CD4-positive, alpha-beta T cell (primary cell): ENCODE data around the gene DKK3. TPM values are rescaled to one million over a fixed set of nuclear protein-coding genes. Genes with fewer than 3 reads are reported as not detected.

Experiments
- ATAC-seq: fragments of 200-7000 bp; cut with Tn5 transposase; one replicate; pipeline ENCODE4 v1.10.0; 2022; ENCODE audit warnings: mild to moderate bottlenecking; ENCODE audit not compliant: poor library complexity
- CTCF ChIA-PET: fragments of 350-600 bp; sonication (Branson Sonifier 250); formaldehyde crosslinking; loops from one replicate; lab custom pipeline; 2021; ENCODE audit warnings: antibody characterized with exemption, inconsistent platforms; lab: Charles Lee
- POLR2A ChIA-PET: fragments of 350-600 bp; sonication (Branson Sonifier 250); formaldehyde crosslinking; loops from one replicate; lab custom pipeline; 2021; ENCODE audit warnings: antibody characterized with exemption, inconsistent platforms; lab: Charles Lee
- DNase-seq, 14 experiments: peaks; one replicate each; pipeline ENCODE4 v3.0.0-alpha.2; 2013 to 2020; ENCODE audit warnings: mixed read lengths in 2 of 14
- H3K27ac ChIP-seq, 2 donors: one replicate each; pipeline versions ENCODE4 v1.5.1 to v1.7.0; 2013; ENCODE audit warnings: low read length in 2 of 2, low read depth in 1 of 2, mild to moderate bottlenecking in 1 of 2
- H3K27me3 ChIP-seq, 2 experiments: 1 replicate in 1 of 2; 2 replicates in 1 of 2; pipeline versions ENCODE4 v1.6.1 to v1.7.0; 2013; ENCODE audit warnings: low read length in 2 of 2, control low read depth in 1 of 2, mild to moderate bottlenecking in 1 of 2, moderate library complexity in 1 of 2; ENCODE audit not compliant: insufficient read depth in 2 of 2, control insufficient read depth in 1 of 2
- H3K36me3 ChIP-seq: one replicate; pipeline ENCODE4 v1.6.1; 2013; ENCODE audit warnings: low read length, control low read depth; ENCODE audit not compliant: insufficient read depth
- H3K4me1 ChIP-seq: one replicate; pipeline ENCODE4 v1.6.1; 2013; ENCODE audit warnings: low read length, control low read depth; ENCODE audit not compliant: insufficient read depth
- H3K4me3 ChIP-seq: one replicate; pipeline ENCODE4 v1.5.1; 2013; ENCODE audit warnings: mild to moderate bottlenecking, low read length, moderate library complexity
- H3K9me3 ChIP-seq, 2 experiments: 1 replicate in 1 of 2; 2 replicates in 1 of 2; pipeline versions ENCODE4 v1.6.1 to v1.7.0; 2013; ENCODE audit warnings: low read length in 2 of 2, mild to moderate bottlenecking in 2 of 2, control low read depth in 1 of 2, moderate library complexity in 1 of 2; ENCODE audit not compliant: control insufficient read depth in 1 of 2, insufficient read depth in 1 of 2
- H3K27ac Mint-ChIP-seq: one replicate; pipeline ENCODE4 v1.8.0; 2020; ENCODE audit warnings: mixed read lengths
- H3K27me3 Mint-ChIP-seq: one replicate; pipeline ENCODE4 v1.8.0; 2021; ENCODE audit warnings: mixed read lengths
- H3K36me3 Mint-ChIP-seq: one replicate; pipeline ENCODE4 v1.8.0; 2021; ENCODE audit warnings: low read depth, mixed read lengths
- H3K4me1 Mint-ChIP-seq: one replicate; pipeline ENCODE4 v1.8.0; 2021; ENCODE audit warnings: low read depth, mixed read lengths
- H3K4me3 Mint-ChIP-seq: one replicate; pipeline ENCODE4 v1.8.0; 2020; ENCODE audit warnings: mild to moderate bottlenecking, mixed read lengths
- H3K9me3 Mint-ChIP-seq: one replicate; pipeline ENCODE4 v1.8.0; 2020; ENCODE audit warnings: mixed read lengths
- intact Hi-C, 2 experiments: fragments of 100-400 bp; cut with DNase I in 1 of 2; cut with micrococcal nuclease in 1 of 2; formaldehyde crosslinking; loops; one replicate each; pipeline versions ENCODE4 v1.15.1 to v1.9.0; 2023 to 2025; cut with DNase I, micrococcal nuclease
- total RNA-seq, 174 experiments: library from RNA in 2 of 174; stranded (reverse) in 2 of 174; gene quantifications; one replicate each; pipeline ENCODE4 v1.2.3 and lab custom pipeline; 2021 to 2026
- TF ChIP-seq, protein P1 (sequence below): fragments of 200-600 bp; IDR thresholded peaks from one replicate; pipeline ENCODE4 v1.8.0; 2022; ENCODE audit warnings: antibody characterized with exemption, mild to moderate bottlenecking

Gene DKK3
- total RNA-seq, 2 experiments from 2014 or later: 0.61 to 0.71 TPM

DNA sequence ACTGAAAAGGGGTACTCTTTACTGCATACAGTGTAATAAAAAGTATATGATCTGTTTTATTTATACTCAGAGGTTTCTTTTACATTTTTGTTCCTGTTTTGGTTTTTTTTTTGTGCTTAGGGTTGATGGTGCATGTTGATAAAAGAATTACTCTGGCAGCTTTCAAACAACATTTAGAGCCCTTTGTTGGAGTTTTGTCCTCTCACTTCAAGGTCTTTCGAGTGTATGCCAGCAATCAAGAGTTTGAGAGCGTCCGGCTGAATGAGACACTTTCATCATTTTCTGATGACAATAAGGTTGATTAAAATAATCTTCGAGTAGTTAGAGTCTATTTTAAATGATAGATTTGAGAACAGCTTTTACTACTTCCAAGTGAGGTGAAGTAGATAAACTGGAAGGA lies 60.6 kb downstream of the DKK3 start:
- H3K27me3 ChIP-seq: no peaks in the 10 kb centered on the region
- POLR2A ChIA-PET: interaction anchor here (0.6 kb wide), 1 partner anchor 206 kb away, joined by 3 read pairs; no protein-coding TSS in a partner anchor
- CTCF ChIA-PET: interaction anchor here (1.5 kb wide), 1 partner anchor 16 kb away, joined by 5 read pairs; no protein-coding TSS in a partner anchor
- DNase-seq (no peak), ATAC-seq (no peak)
- no peaks in the 10 kb centered on the region for H3K9me3 ChIP-seq
- no peak overlapping the region for H3K27ac ChIP-seq
- no peak overlapping the region for H3K4me3 Mint-ChIP-seq
- TF ChIP-seq, protein P1, sequence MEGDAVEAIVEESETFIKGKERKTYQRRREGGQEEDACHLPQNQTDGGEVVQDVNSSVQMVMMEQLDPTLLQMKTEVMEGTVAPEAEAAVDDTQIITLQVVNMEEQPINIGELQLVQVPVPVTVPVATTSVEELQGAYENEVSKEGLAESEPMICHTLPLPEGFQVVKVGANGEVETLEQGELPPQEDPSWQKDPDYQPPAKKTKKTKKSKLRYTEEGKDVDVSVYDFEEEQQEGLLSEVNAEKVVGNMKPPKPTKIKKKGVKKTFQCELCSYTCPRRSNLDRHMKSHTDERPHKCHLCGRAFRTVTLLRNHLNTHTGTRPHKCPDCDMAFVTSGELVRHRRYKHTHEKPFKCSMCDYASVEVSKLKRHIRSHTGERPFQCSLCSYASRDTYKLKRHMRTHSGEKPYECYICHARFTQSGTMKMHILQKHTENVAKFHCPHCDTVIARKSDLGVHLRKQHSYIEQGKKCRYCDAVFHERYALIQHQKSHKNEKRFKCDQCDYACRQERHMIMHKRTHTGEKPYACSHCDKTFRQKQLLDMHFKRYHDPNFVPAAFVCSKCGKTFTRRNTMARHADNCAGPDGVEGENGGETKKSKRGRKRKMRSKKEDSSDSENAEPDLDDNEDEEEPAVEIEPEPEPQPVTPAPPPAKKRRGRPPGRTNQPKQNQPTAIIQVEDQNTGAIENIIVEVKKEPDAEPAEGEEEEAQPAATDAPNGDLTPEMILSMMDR: no peak
- no peaks in the 10 kb centered on the region for H3K27me3 Mint-ChIP-seq
- H3K4me1 ChIP-seq: no peaks in the 10 kb centered on the region
- intact Hi-C loops: no loop called here
- H3K9me3 Mint-ChIP-seq: no peaks in the 10 kb centered on the region
- peaks cover 67% of the 10 kb centered on the region for H3K36me3 ChIP-seq
- H3K36me3 Mint-ChIP-seq: peaks cover 94% of the 10 kb centered on the region
- H3K27ac Mint-ChIP-seq: peak overlapping the region; percentile 36
- no peaks in the 10 kb centered on the region for H3K4me1 Mint-ChIP-seq
- H3K4me3 ChIP-seq: no peak overlapping the region

DNA sequence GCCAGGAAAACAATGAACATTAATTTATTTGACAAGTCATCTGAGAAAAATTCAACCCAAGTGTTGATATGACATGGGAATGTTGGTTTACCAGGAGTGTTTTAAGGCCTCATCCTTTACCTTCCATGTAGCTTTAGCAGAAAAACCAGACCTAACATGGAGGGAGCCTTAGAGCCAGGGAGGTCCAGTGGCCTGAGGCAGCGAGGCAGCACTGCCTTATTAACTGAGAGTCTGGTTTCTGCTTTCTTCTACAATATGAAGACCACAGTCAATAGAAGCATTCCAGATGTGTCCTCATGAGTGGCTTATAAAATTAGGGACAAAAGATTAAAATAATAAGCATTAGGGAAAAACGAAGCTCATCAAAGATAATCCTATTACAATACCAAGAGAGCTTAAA lies 61.5 kb downstream of the DKK3 start:
- Mint-ChIP-seq H3K4me1 (no peaks in the 10 kb centered on the region), H3K36me3 (peaks cover 94% of the 10 kb centered on the region), H3K4me3 (no peak overlapping the region), H3K27ac (no peak overlapping the region), H3K27me3 (no peaks in the 10 kb centered on the region), H3K9me3 (no peaks in the 10 kb centered on the region)
- ATAC-seq (no peak), DNase-seq (no peak)
- H3K4me1 ChIP-seq: no peaks in the 10 kb centered on the region
- no peaks in the 10 kb centered on the region for H3K9me3 ChIP-seq
- H3K4me3 ChIP-seq: no peak overlapping the region
- ChIA-PET POLR2A (no interaction called here), CTCF (no interaction called here)
- TF ChIP-seq, protein P1: no peak
- peaks cover 68% of the 10 kb centered on the region for H3K36me3 ChIP-seq
- H3K27me3 ChIP-seq: no peaks in the 10 kb centered on the region
- H3K27ac ChIP-seq: no peak overlapping the region
- intact Hi-C loops: no loop called here

DNA sequence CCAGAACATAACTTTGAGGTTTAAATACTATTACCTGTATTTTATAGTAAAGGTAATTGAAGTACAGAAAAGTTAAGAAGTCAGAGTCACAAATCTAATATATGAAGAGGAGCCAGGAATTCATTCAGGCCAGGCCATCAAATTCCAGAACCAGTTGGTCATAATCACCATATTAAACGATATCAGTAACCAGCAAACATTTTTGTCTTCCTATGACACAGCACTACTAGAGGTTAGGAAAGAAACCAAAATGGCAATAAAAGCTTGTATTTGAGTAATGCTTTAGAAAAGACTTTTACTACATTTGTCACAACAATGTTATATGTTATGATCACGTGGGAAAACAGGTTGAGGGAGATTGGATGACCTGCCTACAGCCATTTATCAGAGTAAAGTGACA lies 62.2 kb downstream of the DKK3 start:
- no peak overlapping the region for H3K4me3 ChIP-seq
- DNase-seq (no peak), ATAC-seq (no peak)
- POLR2A ChIA-PET: no interaction called here
- TF ChIP-seq, protein P1: no peak
- H3K9me3 ChIP-seq: no peaks in the 10 kb centered on the region
- no peaks in the 10 kb centered on the region for H3K4me1 ChIP-seq
- CTCF ChIA-PET: no interaction called here
- Mint-ChIP-seq H3K4me1 (no peaks in the 10 kb centered on the region), H3K4me3 (no peak overlapping the region), H3K27ac (no peak overlapping the region), H3K27me3 (no peaks in the 10 kb centered on the region), H3K36me3 (peaks cover 94% of the 10 kb centered on the region), H3K9me3 (no peaks in the 10 kb centered on the region)
- intact Hi-C loops: no loop called here
- H3K27me3 ChIP-seq: no peaks in the 10 kb centered on the region
- H3K27ac ChIP-seq: no peak overlapping the region
- H3K36me3 ChIP-seq: peaks cover 68% of the 10 kb centered on the region
